Gastrocnemius medialis (tissue), 4 donors: ENCODE results near the gene SEPTIN2.
"Not testable (repeated sequence)": the region's sequence is repeated elsewhere in the genome, so short reads cannot be mapped to it uniquely, and the experiment has no call there.

Experiments used
- POLR2A ChIP-seq, 2 donors: fragments of 450-650 bp; IDR thresholded peaks; one replicate each; pipeline ENCODE4 v1.6.1; 2017; ENCODE audit warnings: antibody characterized with exemption in 2 of 2, mild to moderate bottlenecking in 2 of 2, moderate library complexity in 2 of 2
- TF ChIP-seq, protein P1 (sequence below), 5 experiments: fragments of 450-650 bp in 3 of 5; fragments of 200-600 bp in 2 of 5; sonication (generic) in 2 of 5; IDR thresholded peaks in 4 of 5; conservative IDR thresholded peaks in 1 of 5; 1 replicate in 4 of 5; 2 replicates in 1 of 5; pipeline ENCODE4 v1.5.1; 2016 to 2019; ENCODE audit warnings: antibody characterized with exemption in 5 of 5, mild to moderate bottlenecking in 3 of 5, moderate library complexity in 3 of 5

- TF ChIP-seq, protein P1, sequence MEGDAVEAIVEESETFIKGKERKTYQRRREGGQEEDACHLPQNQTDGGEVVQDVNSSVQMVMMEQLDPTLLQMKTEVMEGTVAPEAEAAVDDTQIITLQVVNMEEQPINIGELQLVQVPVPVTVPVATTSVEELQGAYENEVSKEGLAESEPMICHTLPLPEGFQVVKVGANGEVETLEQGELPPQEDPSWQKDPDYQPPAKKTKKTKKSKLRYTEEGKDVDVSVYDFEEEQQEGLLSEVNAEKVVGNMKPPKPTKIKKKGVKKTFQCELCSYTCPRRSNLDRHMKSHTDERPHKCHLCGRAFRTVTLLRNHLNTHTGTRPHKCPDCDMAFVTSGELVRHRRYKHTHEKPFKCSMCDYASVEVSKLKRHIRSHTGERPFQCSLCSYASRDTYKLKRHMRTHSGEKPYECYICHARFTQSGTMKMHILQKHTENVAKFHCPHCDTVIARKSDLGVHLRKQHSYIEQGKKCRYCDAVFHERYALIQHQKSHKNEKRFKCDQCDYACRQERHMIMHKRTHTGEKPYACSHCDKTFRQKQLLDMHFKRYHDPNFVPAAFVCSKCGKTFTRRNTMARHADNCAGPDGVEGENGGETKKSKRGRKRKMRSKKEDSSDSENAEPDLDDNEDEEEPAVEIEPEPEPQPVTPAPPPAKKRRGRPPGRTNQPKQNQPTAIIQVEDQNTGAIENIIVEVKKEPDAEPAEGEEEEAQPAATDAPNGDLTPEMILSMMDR (IDR thresholded peaks at IDR 0.05 in 4 of 5, conservative IDR thresholded peaks at IDR 0.05 in 1 of 5): not testable (repeated sequence)
- not testable (repeated sequence) for TF ChIP-seq POLR2A (IDR thresholded peaks at IDR 0.05)
These were observed 69.7 kb downstream of the SEPTIN2 start for GRCh38 chr2:241385450-241385849.
